ENCODE measurements around the gene FRMD7. TPM values are rescaled to one million over a fixed set of nuclear protein-coding genes. Genes with fewer than 3 reads are reported as not detected.

Gene FRMD7
- total RNA-seq, 1 experiment from 2014 or later, result not detected

- Histone ChIP-seq H2BK12ac (ENCODE audit: insufficient read length, low read depth, low read length) (no peak overlapping the region), H3K4ac (ENCODE audit: low read depth, low read length) (no peak overlapping the region), H2AK5ac (ENCODE audit: insufficient read length, low read length) (no peak overlapping the region), H3K56ac (ENCODE audit: insufficient read length, low read depth, low read length) (no peak overlapping the region), H4K5ac (ENCODE audit: insufficient read length, low read depth, low read length) (no peak overlapping the region), H4K91ac (ENCODE audit: insufficient read length, low read depth, low read length) (no peak overlapping the region), H3K23ac (ENCODE audit: insufficient read length, low read depth, low read length) (no peak overlapping the region), H3K9me3 (ENCODE audit: control insufficient read depth, low read depth, low read length) (no peaks in the 10 kb centered on the region), H3K79me2 (ENCODE audit: insufficient read depth, low read length) (no peaks in the 10 kb centered on the region), H3K79me1 (ENCODE audit: insufficient read depth, low read depth, low read length, poor library complexity, severe bottlenecking) (no peaks in the 10 kb centered on the region), H3K18ac (ENCODE audit: insufficient read length, low read depth, low read length) (no peak overlapping the region), H3K14ac (ENCODE audit: insufficient read depth, low read length) (no peak overlapping the region), H3K27ac (ENCODE audit: insufficient read length, low read depth, low read length) (no peak overlapping the region), H4K8ac (replicated peaks; ENCODE audit: insufficient read length, low read depth, low read length) (no peak overlapping the region), H4K20me1 (ENCODE audit: control insufficient read depth, insufficient read depth, insufficient read length) (no peaks in the 10 kb centered on the region), H2BK20ac (ENCODE audit: low read depth, low read length, poor library complexity, severe bottlenecking) (no peak overlapping the region), H2AFZ (ENCODE audit: low read length) (no peak overlapping the region), H3K4me2 (ENCODE audit: insufficient read depth, insufficient read length, low read length) (no peak overlapping the region), H3K23me2 (ENCODE audit: insufficient read length, low read depth, low read length, poor library complexity, severe bottlenecking) (no peaks in the 10 kb centered on the region), H2BK120ac (ENCODE audit: low read depth, low read length, poor library complexity, severe bottlenecking) (no peak overlapping the region), H3K27me3 (ENCODE audit: insufficient read depth, low read length) (no peaks in the 10 kb centered on the region), H2BK15ac (ENCODE audit: low read depth, low read length) (no peak overlapping the region), H3T11ph (ENCODE audit: low read length) (no peak overlapping the region), H3K9ac (ENCODE audit: extremely low read depth, insufficient read length, low read length) (no peak overlapping the region), H3K4me1 (ENCODE audit: insufficient read depth, low read length) (no peaks in the 10 kb centered on the region), H2BK5ac (ENCODE audit: insufficient read length, low read length) (no peak overlapping the region)
- TF ChIP-seq, protein P1, sequence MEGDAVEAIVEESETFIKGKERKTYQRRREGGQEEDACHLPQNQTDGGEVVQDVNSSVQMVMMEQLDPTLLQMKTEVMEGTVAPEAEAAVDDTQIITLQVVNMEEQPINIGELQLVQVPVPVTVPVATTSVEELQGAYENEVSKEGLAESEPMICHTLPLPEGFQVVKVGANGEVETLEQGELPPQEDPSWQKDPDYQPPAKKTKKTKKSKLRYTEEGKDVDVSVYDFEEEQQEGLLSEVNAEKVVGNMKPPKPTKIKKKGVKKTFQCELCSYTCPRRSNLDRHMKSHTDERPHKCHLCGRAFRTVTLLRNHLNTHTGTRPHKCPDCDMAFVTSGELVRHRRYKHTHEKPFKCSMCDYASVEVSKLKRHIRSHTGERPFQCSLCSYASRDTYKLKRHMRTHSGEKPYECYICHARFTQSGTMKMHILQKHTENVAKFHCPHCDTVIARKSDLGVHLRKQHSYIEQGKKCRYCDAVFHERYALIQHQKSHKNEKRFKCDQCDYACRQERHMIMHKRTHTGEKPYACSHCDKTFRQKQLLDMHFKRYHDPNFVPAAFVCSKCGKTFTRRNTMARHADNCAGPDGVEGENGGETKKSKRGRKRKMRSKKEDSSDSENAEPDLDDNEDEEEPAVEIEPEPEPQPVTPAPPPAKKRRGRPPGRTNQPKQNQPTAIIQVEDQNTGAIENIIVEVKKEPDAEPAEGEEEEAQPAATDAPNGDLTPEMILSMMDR (conservative IDR thresholded peaks at IDR 0.05), result no peak
- Mint-ChIP-seq H3K27ac (no peak overlapping the region), H3K36me3 (ENCODE audit: insufficient read depth in 1 of 3, low read depth in 3 of 3) (no peaks in the 10 kb centered on the region), H3K27me3 (ENCODE audit: low read depth) (no peaks in the 10 kb centered on the region; the same call in none of the 2 replicates), H3K9me3 (peaks cover 0 to 2% of the 10 kb centered on the region in 2 experiments; a peak in 1 of 5 replicates), H3K4me3 (no peak overlapping the region), H3K4me1 (no peaks in the 10 kb centered on the region)
- WGBS (ENCODE audit: extremely low coverage, insufficient read length, low lambda C conversion rate), result no CpG with 5 or more reads among the region's 4 CpGs
- no peak for DNase-seq
These were observed 25.3 kb upstream of the FRMD7 start for GRCh38 chrX:132153166-132153565.
